GM19468 (cell line): ENCODE data around the gene FBXO21.

Experiments used
- ATAC-seq: cut with Tn5 transposase; IDR thresholded peaks from one replicate; pipeline ENCODE4 v1.9.1; 2021; ENCODE audit warnings: mild to moderate bottlenecking, moderate library complexity, moderate number of reproducible peaks; ENCODE audit not compliant: unreplicated experiment; ENCODE audit errors: extremely low read depth

FBXO21 gene

DNA sequence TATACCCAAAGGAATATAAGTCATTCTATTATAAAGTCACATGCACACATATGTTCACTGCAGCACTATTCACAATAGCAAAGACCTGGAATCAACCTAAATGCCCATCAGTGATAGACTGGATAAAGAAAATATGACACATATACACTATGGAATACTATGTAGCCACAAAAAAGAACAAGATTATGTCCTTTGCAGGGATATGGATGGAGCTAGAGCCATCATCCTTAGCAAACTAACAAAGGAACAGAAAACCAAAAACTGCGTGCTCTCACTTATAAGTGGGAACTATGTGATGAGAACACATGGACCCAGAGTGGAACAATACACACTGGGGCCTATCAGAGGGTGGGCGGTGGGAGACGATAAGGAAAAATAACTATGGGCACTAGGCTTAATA lies 21.3 kb downstream of the FBXO21 start:
- no peak for ATAC-seq

DNA sequence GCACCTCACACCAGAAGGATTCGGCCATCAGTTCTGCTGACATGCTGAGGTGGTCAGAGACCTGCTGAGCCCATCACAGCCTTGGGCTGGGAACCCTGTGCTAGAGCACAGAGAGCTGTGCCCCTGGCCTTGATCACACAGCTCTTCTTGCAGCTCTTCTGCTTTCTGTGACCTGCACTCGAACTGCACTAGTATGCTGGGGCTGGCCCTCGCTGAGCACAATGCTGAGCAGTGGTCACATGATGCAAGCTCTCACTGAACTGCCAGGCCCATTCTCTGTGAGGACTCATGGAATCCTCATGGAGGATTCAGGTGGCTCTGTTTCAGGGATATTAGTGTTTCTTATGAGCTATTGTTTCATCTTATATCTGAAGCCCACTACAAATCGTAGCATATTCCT lies 22.5 kb downstream of the FBXO21 start:
- ATAC-seq: no peak

DNA sequence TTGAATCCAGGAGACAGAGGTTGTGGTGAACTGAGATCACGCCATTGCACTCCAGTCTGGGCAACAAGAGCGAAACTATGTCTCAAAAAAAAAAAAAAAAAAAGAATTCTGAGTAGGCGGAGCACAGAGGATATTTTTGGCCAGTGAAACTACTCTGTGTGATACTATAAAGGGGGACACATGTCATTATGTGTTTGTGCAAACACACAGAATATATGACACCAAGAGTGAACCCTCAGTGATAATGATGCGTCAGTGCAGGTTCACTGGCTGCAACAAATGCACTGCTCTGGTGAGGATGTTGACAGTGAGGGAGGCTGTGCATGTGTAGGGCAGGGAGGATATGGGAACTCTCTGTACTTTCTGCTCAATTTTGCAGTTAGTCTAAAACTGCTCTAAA lies 24.2 kb downstream of the FBXO21 start:
- ATAC-seq: no peak

DNA sequence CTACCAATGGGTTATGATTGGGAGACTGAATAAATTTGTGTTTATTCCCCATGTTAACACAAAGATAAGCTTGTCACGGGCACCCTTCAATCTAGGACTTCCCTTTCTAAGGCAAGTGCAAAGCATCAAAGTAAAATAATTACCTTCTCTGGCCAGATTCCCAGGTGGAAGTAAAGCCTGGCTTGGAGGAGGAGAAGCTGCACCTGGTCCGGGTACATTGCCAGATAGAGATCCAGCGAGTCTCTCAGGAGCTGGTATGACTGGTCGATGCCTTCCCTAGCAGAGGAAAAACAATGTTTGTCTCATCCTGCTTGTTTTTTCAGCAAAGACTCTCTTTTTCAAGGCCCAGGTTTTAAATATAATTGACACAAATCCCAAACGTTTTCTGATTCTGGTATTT lies 24.9 kb downstream of the FBXO21 start:
- no peak for ATAC-seq

DNA sequence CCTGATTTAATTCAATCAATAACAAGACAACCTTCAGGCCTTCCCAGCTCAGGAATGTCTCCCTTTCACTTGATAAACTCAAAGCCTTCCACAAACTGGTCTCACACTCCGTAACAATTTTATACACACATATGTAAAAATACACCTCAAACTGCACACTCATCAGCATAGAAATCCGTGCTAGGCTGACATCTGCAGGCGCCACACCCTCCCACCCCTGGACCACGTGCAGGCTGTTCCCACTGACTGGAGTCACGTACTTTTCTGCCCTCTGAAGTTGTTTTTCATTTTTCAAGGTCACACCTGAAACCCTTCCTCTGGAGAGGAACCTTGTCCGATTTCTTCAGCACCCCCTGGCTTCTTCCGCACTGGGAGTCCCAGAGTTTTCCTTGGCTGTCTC lies 27.6 kb downstream of the FBXO21 start:
- no peak for ATAC-seq

DNA sequence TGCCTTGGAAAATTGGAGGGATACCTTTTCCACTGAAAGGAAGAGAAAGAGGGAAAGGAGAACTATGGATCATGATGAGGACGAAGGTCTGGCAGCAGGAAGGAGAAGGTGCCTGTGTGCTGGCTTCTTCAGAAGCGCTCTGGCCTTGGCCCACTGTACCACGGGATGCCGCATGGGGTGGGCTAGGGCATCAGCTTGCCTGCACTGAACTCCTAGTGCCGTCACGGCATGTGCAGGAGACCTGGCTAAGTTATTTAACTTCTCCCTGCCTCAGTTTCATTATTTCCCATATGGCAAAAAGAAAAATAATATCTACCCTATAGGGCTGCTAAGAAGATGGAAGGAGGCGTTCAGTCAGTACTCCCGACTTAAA lies 28.1 kb downstream of the FBXO21 start:
- ATAC-seq: no peak

DNA sequence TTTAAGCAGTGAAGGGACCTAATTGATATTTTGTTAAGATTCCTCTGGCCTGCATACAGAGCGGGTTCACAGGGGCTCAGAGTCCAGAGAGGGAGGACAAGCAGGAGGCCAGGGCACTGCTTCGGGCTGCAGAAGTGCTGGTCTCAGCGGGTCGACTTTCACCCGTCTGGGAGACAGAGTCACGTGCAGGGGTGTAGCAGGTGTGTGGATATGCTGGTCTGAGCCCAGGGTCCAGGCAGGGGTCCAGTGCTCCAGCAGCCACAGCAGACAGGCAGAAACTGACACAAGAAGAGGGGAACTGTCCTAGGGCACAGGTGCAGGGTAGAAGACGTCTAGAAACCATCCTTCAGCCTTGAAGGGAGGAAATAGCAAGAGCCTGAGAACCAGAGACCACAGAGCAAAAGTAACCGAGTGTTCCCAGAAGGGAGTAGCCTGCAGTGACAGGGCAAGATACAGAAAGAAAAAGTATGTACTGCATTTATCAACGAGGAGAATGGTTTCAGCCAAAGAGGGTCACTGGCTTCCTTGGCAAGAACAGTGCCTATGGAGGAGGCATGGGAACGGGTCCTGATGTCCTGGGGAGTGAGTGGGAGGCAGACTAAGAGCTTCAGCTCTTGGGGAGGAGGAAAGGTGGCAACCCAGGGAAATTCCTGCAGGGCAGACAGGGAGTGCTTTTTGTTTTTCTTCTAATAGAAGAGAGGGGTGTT lies 28.7 kb downstream of the FBXO21 start:
- ATAC-seq: no peak

DNA sequence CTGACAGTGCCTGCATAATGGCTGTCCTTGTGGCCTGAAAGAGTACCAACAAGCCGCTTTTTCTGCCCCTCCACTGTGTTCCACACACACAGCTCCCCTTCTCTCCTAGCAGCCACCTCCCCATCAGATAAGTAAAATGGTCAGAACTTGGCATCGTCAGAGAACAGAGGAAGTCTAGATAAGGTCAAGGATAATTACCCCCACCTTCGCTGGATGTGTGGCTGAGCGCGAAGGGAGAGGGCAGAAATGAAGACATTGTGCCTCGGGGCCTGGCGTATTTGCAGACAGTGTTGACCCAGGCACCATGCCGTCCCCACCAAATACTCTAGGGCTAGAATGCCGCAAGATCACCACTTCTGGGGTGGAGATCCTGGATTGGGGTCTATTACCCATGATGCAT lies 30.6 kb downstream of the FBXO21 start:
- ATAC-seq: no peak

DNA sequence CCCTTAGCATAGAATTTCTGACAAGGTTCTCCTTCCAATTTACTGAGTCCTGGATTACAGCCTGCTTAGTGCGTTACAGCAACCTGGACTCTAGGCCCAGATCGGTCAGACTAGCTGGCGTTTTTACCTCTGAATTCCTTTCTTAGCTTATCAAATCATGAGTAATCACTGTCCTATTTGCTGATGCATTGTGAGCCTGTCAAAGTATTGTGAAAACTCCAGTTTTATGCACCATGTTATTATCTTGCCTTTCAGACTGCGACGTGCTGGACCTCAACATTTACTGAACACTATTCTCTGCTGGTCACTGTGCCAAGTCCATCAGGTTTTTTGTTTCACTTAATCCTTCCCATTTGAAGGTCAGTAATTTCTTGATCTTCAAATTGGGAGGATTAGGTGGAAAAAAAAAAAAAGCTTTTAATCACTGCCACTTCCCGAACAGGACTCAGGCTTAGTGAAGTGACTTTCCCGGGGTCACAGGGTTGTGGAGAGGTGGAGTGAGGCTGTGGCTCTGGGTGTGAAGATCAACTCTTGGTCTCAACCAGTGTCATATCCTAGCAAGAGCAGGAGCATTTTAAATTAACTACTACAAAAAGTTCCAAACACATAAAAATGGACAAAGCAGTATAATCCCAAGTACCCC lies 31.2 kb downstream of the FBXO21 start:
- no peak for ATAC-seq

DNA sequence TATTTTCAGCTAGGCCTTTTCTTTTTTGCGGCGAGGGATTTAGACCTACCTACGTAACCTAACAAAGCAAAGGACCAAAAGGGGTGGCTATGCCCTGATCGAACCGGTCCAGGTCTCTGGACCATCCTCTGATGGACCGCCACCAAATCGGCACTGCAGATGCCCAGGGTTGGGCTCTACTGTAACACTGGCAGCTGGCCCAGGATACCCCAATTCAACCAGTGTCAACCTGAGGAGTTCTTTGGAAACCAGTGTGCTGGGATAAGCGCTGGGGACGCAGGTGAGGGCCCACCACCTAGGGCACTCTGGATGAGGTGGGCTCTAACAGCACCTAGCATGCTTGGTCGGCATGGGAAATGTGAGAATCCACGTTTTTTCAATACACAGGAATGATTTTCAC lies 32.2 kb downstream of the FBXO21 start:
- no peak for ATAC-seq

DNA sequence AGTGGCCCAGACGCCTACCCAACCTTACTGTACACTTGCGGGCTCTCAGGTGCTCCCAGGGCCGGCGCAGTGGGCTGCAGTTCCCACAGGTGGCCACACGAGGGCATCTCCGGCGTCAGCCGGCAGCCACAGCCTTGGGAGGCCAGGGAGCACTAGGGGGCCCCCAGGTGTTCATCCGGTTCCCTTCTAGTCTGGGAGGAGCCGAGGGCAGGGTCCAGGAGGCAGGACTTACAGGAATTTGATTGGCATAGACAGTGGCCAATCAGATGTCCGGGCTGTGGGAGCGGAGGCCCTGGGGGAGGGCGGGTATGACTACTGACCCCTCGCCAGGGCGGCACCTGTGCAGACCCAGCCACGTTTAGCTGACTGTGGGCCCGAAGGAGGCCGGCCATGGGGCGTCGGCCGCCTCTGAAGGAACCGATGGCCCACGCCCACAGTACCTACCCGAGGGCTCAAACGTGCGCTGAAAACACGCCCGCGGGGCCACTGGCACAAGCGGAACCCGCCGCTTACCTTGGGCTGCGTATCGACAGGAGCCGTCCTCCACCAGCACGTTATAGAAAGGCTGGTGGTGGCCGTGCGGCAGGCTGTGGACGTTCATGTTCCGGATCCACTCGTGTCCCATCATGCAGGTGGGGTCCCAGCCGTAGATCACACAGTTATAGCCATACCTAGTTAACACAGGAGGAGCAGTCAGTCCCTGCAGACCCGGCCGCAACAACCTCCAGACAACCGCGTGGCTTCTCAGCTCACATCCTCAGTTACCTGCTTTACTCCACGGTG lies 34.8 kb downstream of the FBXO21 start:
- no peak for ATAC-seq

DNA sequence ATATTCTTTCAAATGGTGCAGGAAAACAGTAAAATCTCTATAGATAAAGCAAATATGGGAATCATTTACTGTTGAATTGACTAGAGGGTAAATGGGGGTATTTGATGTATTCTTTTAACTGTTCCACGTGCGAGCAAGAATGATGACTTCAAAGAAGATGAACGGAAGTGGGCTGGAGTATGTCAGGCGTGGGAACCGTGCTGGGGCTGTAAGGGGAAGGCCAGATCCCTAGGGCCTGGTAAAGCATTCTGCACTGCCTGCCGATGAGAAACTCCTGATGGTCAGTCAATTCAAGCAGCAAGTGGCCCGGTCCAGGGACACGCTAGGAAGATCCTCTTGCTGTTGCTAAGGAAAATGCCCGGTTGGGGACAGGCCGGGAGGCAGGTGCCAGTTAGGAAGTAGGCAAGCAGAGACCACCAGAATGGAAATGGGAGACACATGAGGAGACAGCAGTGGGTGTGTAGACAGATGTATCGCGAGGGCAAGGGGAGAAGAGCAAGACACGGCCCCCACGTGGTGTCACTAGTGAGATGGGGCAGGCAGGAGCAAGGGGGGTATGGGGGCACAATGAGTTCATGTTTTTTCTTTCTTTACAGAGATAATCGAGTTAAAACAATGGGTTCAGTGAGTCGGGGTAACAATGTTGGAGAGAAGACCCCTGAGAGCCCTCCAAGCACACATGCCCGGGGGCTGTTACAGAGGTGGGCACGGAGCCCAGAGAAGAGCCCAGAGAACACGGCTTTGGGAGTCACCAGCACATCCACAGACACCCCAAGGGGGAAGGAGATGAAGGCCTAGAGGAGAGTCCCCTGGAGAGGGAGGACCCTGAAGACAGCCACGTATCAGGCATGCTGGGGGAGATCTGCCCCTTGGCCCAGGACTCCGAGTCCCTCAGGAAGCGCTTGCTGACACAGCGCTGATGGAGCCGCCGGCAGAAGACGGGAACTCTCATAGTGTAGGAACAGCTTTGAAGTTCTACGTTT lies 37.2 kb downstream of the FBXO21 start:
- ATAC-seq: no peak

DNA sequence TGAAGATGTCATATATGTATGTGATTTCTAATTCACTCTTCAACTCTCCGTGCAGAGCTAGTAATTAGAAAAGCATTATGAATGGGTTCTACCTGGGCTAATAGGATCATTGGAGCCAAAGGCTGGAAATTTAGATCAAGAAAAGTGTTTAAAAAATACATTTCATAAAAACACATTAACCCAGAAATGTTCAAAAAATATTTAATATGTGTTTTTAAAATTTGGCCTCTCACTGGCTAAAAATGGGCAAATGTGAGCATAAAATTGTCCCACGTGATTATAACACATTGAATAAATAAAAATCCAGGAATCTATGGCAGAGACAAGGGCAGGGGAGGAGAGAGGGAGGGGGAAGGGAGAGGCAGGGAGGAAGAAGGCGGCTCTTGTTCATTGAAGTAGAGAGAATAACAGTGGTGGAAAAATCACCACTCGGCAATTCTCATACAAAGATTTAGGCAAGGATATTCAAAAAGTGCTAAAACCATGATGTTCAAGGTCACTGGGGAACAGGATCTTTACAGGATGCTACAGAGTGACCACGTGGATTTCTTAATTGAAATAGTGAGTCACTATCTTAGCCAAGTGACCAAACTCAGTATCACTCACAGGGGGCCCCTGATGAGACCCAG lies 38.8 kb downstream of the FBXO21 start:
- no peak for ATAC-seq

DNA sequence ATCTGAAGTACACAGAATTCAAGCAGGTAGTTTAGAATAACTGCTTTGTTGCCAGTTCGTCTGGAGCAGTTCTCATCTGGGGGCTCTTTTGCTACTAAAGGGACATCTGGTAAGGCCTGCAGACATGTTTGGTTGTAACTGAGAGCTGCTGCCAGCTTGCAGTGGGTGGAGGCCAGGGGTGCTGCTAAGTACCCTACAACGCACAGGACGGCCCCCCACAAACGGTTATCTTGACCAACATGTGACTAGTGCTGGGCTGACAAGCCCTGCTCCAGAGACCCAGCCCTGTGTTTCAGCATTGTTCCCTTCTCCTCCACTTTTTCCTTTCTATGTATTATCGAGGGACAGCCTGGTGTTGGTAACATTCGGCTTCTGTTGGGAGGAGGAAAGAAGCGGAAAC lies 40.8 kb downstream of the FBXO21 start:
- no peak for ATAC-seq

DNA sequence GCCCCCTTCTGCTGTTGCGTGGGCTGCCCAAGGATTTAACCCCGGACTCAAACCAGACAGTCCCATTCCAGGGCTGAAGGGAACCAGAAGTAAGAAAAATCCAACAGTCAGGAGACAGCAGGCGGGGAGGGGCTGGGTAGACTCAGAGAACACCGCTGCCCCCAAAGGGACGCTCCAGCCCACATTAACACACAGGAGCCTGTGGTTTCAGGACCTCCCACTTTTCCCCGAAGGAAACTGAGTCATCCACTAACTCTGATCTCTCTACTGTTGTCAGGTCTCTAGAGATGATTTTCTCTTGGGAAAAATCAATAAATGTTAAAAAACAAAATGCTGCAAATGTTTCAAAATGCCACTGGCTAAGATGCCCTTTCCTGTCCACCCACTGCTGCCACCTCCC lies 41.6 kb downstream of the FBXO21 start:
- ATAC-seq: no peak

DNA sequence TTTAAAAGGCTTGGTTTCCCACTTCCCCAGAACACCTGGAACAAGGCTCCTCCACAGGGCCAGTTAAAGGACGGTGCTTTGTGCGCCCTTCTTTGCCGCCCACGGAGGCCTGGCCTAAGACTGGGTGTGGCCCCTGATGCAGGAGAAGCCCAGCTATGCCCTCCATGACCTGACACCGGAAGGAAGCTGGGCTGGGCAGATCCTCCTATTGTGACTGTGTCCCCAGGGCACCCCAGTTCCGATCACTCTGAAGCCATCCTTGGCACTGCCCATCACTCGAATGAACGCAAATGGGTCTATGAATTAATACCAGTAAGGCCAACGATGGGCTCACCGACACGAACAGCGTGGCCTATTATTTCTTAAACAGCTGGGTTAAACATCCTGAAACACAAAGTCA lies 42.6 kb downstream of the FBXO21 start:
- ATAC-seq: no peak

DNA sequence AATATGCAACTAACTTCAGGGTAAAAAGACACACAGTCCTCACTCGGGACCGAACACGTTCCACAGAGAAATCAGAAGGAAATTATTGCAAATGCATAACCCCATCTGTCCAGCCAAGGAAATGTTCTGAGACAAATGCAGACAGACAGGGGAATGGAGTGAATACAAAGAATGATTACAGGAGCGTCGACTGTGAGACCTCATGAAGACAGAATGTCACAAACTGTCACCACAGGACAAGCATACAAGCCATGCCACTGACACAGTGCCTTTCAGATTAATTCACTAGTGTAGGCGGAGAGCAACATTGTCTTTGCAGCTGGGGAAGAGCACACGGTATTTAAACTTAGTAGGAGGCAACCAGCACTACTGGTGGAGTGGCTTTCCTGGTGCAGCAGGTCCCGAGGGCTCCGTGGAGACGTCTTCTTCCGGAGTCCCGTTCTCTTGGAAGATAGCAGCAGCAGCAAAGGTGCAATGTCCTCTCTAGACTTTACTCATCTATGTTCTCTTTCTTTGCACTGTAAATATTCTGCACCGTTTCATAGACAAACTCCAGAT lies 44.6 kb downstream of the FBXO21 start:
- ATAC-seq: no peak

DNA sequence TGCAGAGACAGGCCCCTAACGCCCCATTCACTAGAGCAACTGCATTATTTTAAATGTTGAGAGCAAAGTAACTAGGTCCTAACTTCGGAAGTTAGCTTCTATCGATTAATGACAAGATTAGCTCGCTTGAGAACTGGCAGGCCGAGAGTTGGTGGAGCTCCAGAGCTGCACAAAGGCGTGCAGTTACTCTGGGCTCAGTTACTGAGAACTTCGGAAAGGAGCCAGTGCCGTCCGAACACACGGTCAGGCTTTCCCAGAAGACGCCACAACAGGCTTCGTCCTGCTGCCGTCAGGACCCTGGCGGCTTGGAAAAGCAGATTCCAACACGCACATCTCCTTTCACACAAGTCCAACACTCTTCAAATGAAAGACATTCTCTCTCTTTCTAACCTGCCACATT lies 45.7 kb downstream of the FBXO21 start:
- ATAC-seq: no peak

DNA sequence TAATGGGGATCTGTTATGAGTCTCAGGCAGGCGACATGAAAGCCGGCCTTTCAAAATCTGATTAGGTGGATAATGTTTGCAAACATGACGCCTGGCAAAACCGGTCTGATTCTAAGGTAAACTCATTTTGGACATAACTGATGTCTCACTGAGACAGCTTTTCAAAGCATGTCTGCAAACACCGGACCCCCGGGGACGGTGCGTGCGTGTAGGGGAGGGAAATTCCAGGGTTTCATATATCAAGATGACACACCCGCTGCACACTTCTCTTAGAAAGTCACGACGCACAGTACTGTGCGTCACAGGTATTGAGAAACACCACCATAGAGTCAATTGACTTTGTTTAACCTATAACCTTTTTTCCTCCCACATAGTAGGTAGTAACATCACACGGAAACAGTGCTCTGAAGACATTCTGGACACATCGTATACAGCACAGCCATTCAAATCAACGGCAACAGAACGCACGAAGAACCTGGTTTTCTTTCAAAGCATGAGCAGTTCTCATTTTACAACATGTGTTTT lies 47.2 kb downstream of the FBXO21 start:
- ATAC-seq: no peak
